GM18951 (cell line): ENCODE data around the gene GZF1.

Experiments
- POLR2A ChIP-seq: IDR thresholded peaks from 4 replicates; pipeline ENCODE4 v1.6.1; 2011; ENCODE audit warnings: mild to moderate bottlenecking; ENCODE audit not compliant: insufficient read length, insufficient read depth; ENCODE audit errors: extremely low read depth
- in situ Hi-C: fragments of 300-500 bp; cut with MboI; formaldehyde crosslinking; loops from one replicate; pipeline ENCODE4 v1.12.0; 2022; ENCODE audit warnings: low sequenced_read_pairs, mixed read lengths, inconsistent platforms; ENCODE audit not compliant: unreplicated experiment

GZF1 gene

DNA sequence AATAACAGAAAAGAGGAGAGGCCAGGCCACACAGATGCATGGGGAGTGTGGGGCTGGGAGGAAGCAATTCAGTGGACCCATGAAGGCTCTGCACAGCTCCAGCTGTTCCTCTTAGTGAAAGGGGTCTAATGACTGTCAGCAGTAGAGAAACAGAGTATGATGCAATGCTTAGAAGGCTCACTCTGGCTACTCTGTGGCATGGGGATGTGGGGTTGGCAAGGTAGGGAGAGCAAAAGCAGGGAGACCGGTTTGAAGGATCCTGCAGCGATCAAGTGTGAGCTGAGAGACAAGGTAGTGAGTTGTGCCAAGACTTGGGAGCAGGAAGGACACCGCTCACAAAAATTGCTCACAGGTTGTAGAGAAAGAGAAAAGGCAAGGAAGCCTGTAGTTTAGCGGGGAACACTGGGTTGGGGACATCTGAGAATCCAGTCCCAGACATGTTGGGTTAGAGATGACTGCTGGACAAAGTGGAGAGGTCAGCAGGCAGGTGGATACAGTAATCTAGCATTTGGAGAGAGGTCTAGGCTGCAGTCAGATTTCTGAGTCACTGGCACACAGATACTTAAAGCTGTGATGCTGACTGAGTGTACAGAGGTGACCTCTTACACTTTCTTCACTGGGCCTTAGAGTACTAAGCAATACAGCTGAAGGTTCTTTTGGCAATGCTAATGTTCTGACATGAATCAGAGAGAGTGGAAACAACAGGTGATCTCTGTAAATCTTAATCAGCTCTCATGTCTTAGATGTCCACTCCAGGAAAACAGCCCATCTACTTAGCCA is 32.2 kb downstream of the GZF1 start:
- no peak for TF ChIP-seq POLR2A

GRCh38 chr20:23396950-23397627 is 35.1 kb downstream of the GZF1 start:
- in situ Hi-C loops = no loop called here
- TF ChIP-seq POLR2A = no peak

More for the DNA sequence above, 32.2 kb downstream of the GZF1 start:
- in situ Hi-C loops = no loop called here

- no peak for TF ChIP-seq POLR2A
- in situ Hi-C loops = no loop called here
Observed at GRCh38 chr20:23397961-23398360, 36.0 kb downstream of the GZF1 start.

GRCh38 chr20:23399568-23400241 is 37.7 kb downstream of the GZF1 start:
- in situ Hi-C loops = no loop called here
- TF ChIP-seq POLR2A = no peak

DNA sequence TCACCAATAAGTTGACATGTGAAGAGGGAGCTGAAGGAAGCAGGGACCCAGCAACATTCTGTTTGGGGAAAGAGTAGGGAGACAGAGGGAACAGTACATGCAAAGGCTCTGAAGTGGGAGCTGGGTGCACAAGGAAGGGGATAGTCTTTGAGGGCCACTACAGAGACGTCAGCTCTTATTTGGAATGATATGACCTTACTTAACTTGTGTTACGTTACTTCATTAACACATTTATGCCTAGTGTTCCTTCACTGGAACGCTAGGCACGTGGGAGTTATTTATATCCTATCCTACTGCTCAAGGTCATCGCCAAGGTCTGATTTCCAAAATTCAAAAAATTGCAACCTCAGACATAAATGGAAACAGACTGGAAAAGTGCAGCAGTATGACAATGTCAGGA is 39.1 kb downstream of the GZF1 start:
- in situ Hi-C loops = no loop called here
- TF ChIP-seq POLR2A = no peak

- no peak for TF ChIP-seq POLR2A
Observed at GRCh38 chr20:23403751-23404150, 41.8 kb downstream of the GZF1 start.

DNA sequence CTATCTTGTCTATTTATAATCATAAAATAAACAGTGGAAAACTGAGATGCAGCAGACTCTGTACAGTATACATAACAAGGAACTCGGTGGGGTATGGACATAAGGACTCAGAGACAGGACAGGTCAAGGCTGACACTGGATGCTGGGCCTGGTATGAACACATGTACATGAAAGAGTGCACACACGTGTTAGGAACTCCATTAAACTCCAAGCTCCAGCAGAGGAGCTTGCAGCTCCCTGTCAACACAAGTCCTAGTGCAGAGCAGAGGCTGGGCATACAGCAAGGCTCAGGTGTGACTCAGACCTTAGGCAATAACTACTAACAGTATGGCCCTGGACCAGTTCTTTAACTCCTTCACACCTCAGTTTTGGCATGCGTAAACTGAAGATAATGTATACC is 42.2 kb downstream of the GZF1 start:
- in situ Hi-C loops = no loop called here
- TF ChIP-seq POLR2A = no peak

More at GRCh38 chr20:23403751-23404150, 41.8 kb downstream of the GZF1 start:
- in situ Hi-C loops = no loop called here

DNA sequence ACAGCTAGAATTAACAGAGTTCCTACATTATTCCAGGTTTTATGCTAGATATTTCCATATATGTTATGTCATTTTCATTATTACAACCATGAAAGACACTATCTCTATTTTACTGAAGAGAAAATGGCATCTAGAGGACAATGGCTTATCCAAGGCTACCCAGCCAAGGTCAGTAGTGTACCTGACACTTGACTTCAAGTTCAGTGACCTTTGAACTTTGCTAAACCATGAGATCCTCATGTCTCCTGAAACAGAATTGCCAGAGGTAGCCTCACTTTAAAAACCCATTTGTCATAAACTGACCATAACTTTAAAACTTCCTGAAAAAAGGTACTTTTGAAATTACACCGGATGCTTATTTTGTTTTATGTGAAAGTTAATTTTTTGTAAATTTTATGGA is 44.9 kb downstream of the GZF1 start:
- in situ Hi-C loops = no loop called here

DNA sequence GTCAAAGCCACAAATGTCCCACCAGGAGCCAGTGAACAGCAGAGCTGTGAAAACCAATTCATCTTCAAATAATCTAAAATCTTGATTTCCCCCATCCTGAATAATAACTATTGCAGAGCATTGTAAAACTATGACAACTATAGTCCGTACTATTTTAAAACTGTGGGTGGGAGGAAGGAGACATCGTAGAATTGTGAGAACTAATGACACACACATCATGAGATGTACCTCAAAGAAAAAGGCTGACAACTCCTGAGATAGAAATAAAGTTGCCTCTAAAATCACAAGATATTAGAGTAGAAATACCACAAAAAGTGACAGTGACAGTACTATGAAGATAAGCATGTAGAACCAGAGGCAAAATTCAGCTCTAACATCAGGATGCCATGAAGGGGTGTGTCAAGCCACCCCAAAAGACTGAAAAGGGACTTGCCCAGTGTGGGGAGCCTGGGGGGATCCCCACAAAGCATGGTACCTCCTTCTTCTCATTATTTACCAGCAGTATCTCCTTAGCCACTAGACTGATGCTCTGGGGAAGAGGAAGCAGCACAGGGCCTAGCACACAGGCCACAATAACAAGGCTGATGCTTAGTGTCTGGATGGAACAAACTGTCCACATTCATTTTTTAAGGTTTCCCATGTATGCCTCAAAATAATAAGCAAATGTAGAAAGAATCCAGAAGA is 45.9 kb downstream of the GZF1 start:
- in situ Hi-C loops = no loop called here
- TF ChIP-seq POLR2A = no peak

More for the DNA sequence above, 44.9 kb downstream of the GZF1 start:
- no peak for TF ChIP-seq POLR2A

DNA sequence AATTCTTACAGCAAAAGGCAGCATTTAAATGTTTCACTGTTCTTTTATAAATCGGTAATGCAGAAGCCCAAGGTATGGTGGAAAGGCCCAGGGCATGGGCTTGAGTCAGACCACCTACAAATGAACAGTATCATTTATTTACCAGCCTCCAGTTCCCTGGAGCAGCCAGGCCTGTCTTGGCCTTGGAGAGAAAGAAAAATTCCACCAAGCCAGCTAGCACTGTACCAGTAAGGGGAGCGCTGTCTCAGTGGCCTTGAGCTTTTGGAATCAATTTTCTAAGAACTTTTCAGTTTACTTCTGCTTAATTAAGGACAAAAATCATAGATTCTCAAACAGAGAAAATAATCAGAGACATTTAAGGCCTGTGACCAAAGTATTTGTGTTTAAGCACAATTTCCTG is 47.0 kb downstream of the GZF1 start:
- in situ Hi-C loops = no loop called here
- no peak for TF ChIP-seq POLR2A

DNA sequence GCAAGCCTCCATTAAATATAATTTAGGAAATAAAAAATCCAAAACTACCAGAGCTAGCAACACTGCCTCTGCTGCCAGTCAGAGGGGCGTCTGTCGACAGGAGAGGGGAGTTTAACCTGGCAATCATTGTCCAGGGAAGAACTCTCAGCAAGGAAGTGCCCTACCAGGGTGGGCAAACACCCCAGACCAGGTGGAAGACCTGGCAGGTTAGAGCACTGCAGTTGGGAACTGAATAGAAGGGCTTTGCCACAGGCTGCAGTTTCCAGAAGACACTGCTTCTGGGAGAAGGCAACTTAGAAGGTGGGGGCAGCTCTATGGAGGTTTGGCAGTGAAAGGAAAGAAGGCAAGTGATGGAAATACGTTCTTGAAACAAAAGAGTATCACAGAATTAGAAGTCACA is 47.8 kb downstream of the GZF1 start:
- in situ Hi-C loops = no loop called here
- no peak for TF ChIP-seq POLR2A

DNA sequence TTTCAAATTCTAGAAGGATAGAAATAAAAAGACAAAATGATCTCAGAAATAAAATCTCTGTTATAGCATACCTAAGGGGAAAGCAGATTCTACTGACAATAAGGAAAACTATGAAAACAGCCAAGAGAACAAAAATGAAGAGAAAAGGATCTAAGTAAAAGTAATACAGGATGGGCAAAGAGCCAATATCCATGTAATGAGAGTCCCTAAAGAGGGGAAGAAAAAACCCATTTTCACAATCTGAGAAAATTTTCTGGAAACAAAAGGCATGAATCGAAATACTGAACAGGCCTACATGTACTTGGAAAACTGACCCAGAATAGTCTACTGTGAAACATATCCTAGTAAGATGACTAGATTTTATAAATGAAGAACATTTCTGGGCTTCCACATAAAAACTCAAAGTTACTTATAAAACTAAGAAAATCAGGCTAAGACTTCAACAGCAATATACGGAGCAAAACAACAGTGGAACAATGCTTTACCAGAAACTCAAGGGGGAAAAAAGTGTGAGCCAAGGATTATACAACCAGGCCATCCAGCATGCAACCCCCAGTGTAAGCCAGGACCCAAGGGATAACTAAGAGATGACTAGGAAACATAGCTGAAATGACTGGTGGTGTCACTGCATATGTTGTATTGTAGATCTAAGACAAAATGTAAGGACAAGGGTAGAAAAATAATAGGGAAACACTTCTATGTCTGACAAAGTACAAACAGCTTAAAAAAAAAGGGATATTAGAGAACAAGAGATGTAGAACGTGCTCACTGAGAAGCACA is 49.1 kb downstream of the GZF1 start:
- in situ Hi-C loops = no loop called here
- TF ChIP-seq POLR2A = no peak
